DOHH2 (cell line): Measurements from ENCODE around the gene TSR1.

Source experiments
- H3F3A ChIP-seq: fragments of 200-600 bp; sonication (generic), shearing (Covaris generic); 2 replicates; pipeline ENCODE4 v1.6.0; 2016; ENCODE audit warnings: antibody characterized with exemption, mild to moderate bottlenecking; ENCODE audit not compliant: control insufficient read depth, insufficient read depth
- H3K27ac ChIP-seq: fragments of 200-600 bp; sonication (generic); 2 replicates; pipeline ENCODE4 v1.5.1; 2014; ENCODE audit warnings: low read depth, mild to moderate bottlenecking, low read length, moderate library complexity
- H3K27me3 ChIP-seq: fragments of 200-600 bp; sonication (generic); 2 replicates; pipeline ENCODE4 v1.6.1; 2014; ENCODE audit warnings: mild to moderate bottlenecking, low read length, mixed read lengths; ENCODE audit not compliant: control insufficient read depth
- H3K36me3 ChIP-seq: fragments of 200-600 bp; sonication (generic); 2 replicates; pipeline ENCODE4 v1.6.1; 2014; ENCODE audit warnings: mild to moderate bottlenecking, low read length, moderate library complexity, mixed read lengths; ENCODE audit not compliant: control insufficient read depth
- H3K4me1 ChIP-seq: fragments of 200-600 bp; sonication (generic); 2 replicates; pipeline ENCODE4 v1.6.1; 2014; ENCODE audit warnings: mild to moderate bottlenecking, low read length, mixed read lengths; ENCODE audit not compliant: control insufficient read depth
- H3K4me2 ChIP-seq: fragments of 200-600 bp; sonication (generic); 2 replicates; pipeline ENCODE4 v1.6.0; 2014; ENCODE audit warnings: mild to moderate bottlenecking, low read length, moderate library complexity
- H3K4me3 ChIP-seq: fragments of 200-600 bp; sonication (generic); 2 replicates; pipeline ENCODE4 v1.5.1; 2014; ENCODE audit warnings: mild to moderate bottlenecking, low read length, mixed read lengths
- H3K79me2 ChIP-seq: fragments of 200-600 bp; sonication (generic); 2 replicates; pipeline ENCODE4 v1.6.1; 2014; ENCODE audit warnings: mild to moderate bottlenecking, low read length, mixed read lengths; ENCODE audit not compliant: control insufficient read depth
- H3K9me2 ChIP-seq: fragments of 200-600 bp; sonication (generic); replicated peaks from 2 replicates; pipeline ENCODE4 v1.6.1; 2014; ENCODE audit warnings: mild to moderate bottlenecking, low read length, mixed read lengths; ENCODE audit not compliant: control insufficient read depth
- H3K9me3 ChIP-seq: fragments of 200-600 bp; sonication (generic); 2 replicates; pipeline ENCODE4 v1.6.1; 2014; ENCODE audit warnings: antibody characterized with exemption, low read length, mixed read lengths; ENCODE audit not compliant: control insufficient read depth, insufficient read depth
- H4K20me1 ChIP-seq: fragments of 200-600 bp; sonication (generic); 2 replicates; pipeline ENCODE4 v1.6.0; 2014; ENCODE audit warnings: low read depth, mild to moderate bottlenecking, antibody characterized with exemption, low read length, moderate library complexity; ENCODE audit not compliant: control insufficient read depth, insufficient read depth
- EZH2phosphoT487 ChIP-seq: fragments of 200-600 bp; sonication (generic); IDR thresholded peaks from 2 replicates; pipeline ENCODE4 v1.6.1; 2017; ENCODE audit warnings: borderline replicate concordance, mild to moderate bottlenecking, antibody characterized with exemption, low read length, moderate library complexity, mixed read lengths
- TF ChIP-seq, protein P1 (sequence below): fragments of 200-600 bp; sonication (generic); IDR thresholded peaks from one replicate; pipeline ENCODE4 v1.5.1; 2014; ENCODE audit warnings: antibody characterized with exemption, mild to moderate bottlenecking, low read depth, low read length; ENCODE audit not compliant: poor library complexity, severe bottlenecking

The TSR1 gene

DNA sequence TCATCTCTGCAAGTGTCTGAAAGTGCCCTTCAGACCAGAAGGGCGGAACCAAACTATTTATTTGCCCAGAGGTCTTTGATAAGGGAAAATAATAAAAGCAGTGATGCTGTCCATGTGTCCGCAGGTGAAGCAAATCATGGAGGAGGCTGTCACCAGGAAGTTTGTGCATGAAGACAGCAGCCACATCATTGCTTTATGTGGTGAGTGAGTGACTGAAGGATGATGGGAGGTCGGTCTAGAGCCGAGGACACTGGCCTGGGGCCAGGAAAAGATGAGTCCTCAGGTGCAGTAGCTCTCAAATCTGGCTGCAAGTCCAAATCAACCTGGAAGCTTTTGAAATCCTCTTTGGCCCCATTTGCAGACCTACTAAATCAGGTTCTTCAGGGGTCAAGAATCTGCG, 7.2 kb upstream of the TSR1 start:
- Histone ChIP-seq H3K27ac (no peak overlapping the region), H3K4me1 (peaks cover under 1% of the 10 kb centered on the region), H3K36me3 (no peaks in the 10 kb centered on the region; the same call in 1 of the 2 replicates), H3K9me2 (no peaks in the 10 kb centered on the region), H3K79me2 (peaks cover under 1% of the 10 kb centered on the region), H3F3A (peaks cover under 1% of the 10 kb centered on the region; the same call in 1 of the 2 replicates), H3K27me3 (no peaks in the 10 kb centered on the region), H3K9me3 (no peaks in the 10 kb centered on the region), H3K4me3 (no peak overlapping the region), H4K20me1 (no peaks in the 10 kb centered on the region), H3K4me2 (no peak overlapping the region)
- no peak for TF ChIP-seq EZH2phosphoT487
- TF ChIP-seq, protein P1, sequence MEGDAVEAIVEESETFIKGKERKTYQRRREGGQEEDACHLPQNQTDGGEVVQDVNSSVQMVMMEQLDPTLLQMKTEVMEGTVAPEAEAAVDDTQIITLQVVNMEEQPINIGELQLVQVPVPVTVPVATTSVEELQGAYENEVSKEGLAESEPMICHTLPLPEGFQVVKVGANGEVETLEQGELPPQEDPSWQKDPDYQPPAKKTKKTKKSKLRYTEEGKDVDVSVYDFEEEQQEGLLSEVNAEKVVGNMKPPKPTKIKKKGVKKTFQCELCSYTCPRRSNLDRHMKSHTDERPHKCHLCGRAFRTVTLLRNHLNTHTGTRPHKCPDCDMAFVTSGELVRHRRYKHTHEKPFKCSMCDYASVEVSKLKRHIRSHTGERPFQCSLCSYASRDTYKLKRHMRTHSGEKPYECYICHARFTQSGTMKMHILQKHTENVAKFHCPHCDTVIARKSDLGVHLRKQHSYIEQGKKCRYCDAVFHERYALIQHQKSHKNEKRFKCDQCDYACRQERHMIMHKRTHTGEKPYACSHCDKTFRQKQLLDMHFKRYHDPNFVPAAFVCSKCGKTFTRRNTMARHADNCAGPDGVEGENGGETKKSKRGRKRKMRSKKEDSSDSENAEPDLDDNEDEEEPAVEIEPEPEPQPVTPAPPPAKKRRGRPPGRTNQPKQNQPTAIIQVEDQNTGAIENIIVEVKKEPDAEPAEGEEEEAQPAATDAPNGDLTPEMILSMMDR = no peak

DNA sequence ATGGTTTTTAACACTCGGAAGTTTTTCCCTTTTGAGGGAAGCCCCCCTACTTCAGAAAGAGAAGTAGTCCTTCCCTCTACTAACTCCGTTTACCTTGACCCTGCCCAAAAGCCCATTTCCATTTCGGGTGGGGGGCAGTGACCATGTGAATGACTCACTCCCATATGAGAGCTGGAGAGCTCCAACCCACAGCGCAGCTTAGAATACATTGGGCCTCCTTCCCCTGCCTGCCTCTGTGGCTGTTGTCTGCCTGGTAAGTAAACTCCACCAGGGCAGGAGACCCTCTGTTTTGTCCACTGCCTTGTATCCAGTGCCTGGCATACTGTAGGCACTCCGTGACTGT, 2.0 kb upstream of the TSR1 start:
- peaks cover 44% of the 10 kb centered on the region for H3K79me2 ChIP-seq
- H4K20me1 ChIP-seq = peaks cover 3% of the 10 kb centered on the region; the same call in 1 of the 2 replicates
- H3K9me2 ChIP-seq = no peaks in the 10 kb centered on the region
- H3K36me3 ChIP-seq = peaks cover 29% of the 10 kb centered on the region
- no peak overlapping the region for H3K27ac ChIP-seq
- H3K27me3 ChIP-seq = no peaks in the 10 kb centered on the region
- H3K4me3 ChIP-seq = peak overlapping the region; percentile 84
- peaks cover 5% of the 10 kb centered on the region; the same call in 1 of the 2 replicates for H3F3A ChIP-seq
- no peaks in the 10 kb centered on the region for H3K9me3 ChIP-seq
- peak overlapping the region; percentile 99 for H3K4me2 ChIP-seq
- H3K4me1 ChIP-seq = peaks cover 35% of the 10 kb centered on the region
- TF ChIP-seq, protein P1 = no peak
- TF ChIP-seq EZH2phosphoT487 = no peak

DNA sequence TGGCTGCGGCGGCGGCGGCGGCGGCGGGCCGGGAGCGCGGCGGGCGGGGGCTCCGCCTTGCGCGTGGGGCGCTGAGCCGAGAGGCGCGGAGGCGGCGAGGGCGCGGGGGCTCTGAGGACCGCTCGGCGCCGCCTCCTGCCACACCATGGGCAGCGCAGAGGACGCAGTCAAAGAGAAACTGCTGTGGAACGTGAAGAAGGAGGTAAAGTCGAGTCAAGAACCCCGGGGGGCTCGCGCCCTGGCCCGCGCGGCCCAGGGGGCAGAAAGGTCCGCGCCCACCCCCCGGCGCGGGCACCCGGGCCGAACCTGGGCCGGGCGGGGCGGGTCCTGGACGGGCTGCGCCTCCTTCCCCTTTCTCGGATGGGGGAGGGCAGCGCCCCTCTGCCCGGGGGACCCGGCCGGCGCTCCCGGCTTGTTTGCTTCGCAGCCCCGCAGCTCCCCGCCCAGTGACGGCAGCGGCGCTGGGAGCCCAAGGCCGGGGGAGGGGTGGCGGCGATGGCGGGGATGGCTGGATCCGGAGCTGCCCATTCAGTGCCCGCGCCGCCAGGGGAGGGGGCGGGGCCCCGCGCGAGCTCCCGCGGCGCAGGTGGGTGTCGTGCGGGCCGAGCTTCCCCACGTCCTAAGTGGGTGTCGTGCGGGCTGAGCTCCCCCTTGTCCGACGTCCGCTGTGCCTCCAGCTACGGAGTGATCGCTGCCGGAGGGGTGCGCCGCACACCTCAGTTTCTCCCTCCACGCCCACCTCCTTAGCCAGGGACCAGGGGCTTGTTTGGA, 1.5 kb upstream of the TSR1 start:
- no peaks in the 10 kb centered on the region for H3K9me2 ChIP-seq
- peaks cover 5% of the 10 kb centered on the region; the same call in 1 of the 2 replicates for H3F3A ChIP-seq
- no peak for TF ChIP-seq EZH2phosphoT487
- TF ChIP-seq, protein P1 = no peak
- peaks cover 49% of the 10 kb centered on the region for H3K79me2 ChIP-seq
- H3K4me1 ChIP-seq = peaks cover 36% of the 10 kb centered on the region
- no peaks in the 10 kb centered on the region for H3K27me3 ChIP-seq
- peaks cover 35% of the 10 kb centered on the region for H3K36me3 ChIP-seq
- H3K4me3 ChIP-seq = peak overlapping the region; percentile 84
- peak overlapping the region; percentile 99 for H3K4me2 ChIP-seq
- H4K20me1 ChIP-seq = peaks cover 3% of the 10 kb centered on the region; the same call in 1 of the 2 replicates
- no peaks in the 10 kb centered on the region for H3K9me3 ChIP-seq
- no peak overlapping the region for H3K27ac ChIP-seq
